ENCODE data around the gene SYNE4.
"Not testable (repeated sequence)": the region's sequence is repeated elsewhere in the genome, so short reads cannot be mapped to it uniquely, and the experiment has no call there.

Gene SYNE4

DNA sequence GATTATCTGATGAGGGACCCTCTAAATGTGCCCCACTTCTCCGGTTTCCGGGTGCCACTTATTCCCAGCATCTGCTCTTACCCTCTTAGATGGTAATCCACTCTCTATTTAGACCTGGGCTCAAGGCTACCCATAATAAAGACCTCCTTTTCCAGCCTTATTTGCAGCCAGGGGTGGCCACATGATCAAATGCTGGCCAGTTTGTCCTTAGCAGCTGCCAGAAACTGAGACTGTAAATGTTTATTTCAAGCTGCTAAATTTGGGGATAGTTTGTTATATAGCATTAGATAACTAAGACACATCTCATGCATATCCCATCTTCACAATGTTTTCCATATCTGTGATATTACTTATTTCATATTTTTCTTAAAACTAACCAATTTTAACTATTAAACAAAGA, 35.3 kb upstream of the SYNE4 start:
- TF ChIP-seq POLR2A (IDR thresholded peaks at IDR 0.05; ENCODE audit: low read depth, low read length) (no peak), POLR2AphosphoS5 (IDR thresholded peaks at IDR 0.05; ENCODE audit: low read depth, low read length) (no peak), POU2F2 (IDR thresholded peaks at IDR 0.05; ENCODE audit: low read depth, low read length) (no peak), TAF1 (IDR thresholded peaks at IDR 0.05; ENCODE audit: low read depth, low read length) (no peak), SPI1 (IDR thresholded peaks at IDR 0.05; ENCODE audit: low read depth, low read length) (no peak), PAX5 (IDR thresholded peaks at IDR 0.05; ENCODE audit: insufficient read depth, low read length, severe bottlenecking) (no peak)
- no peak for DNase-seq (ENCODE audit: insufficient read length, low spot score)
- FAIRE-seq: no peak

DNA sequence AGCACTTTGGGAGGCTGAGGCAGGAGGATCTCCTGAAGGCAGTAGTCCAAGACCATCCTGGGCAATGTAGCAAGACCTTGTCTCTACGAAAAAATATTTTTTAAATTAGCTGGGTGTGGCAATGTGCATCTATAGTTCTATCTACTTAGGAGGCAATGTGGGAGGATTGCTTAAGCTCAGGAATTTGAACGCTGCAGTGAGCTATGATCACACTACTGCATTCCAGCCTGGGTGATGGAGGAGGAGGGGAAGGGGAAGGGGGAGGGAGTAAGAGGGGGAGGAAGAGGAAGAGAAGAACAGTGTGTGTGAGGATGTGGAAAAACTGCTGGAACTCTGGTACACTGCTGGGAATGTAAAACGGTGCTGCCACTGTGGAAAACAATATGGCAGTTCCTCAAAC, 33.2 kb upstream of the SYNE4 start:
- FAIRE-seq (no peak), DNase-seq (ENCODE audit: insufficient read length, low spot score) (no peak)
- no peak for TF ChIP-seq PAX5 (IDR thresholded peaks at IDR 0.05; ENCODE audit: insufficient read depth, low read length, severe bottlenecking)
- no peak for TF ChIP-seq POU2F2 (IDR thresholded peaks at IDR 0.05; ENCODE audit: low read depth, low read length)
- TF ChIP-seq POLR2A (IDR thresholded peaks at IDR 0.05; ENCODE audit: low read depth, low read length): no peak
- no peak for TF ChIP-seq POLR2AphosphoS5 (IDR thresholded peaks at IDR 0.05; ENCODE audit: low read depth, low read length)
- TF ChIP-seq TAF1 (IDR thresholded peaks at IDR 0.05; ENCODE audit: low read depth, low read length): no peak
- TF ChIP-seq SPI1 (IDR thresholded peaks at IDR 0.05; ENCODE audit: low read depth, low read length): no peak

DNA sequence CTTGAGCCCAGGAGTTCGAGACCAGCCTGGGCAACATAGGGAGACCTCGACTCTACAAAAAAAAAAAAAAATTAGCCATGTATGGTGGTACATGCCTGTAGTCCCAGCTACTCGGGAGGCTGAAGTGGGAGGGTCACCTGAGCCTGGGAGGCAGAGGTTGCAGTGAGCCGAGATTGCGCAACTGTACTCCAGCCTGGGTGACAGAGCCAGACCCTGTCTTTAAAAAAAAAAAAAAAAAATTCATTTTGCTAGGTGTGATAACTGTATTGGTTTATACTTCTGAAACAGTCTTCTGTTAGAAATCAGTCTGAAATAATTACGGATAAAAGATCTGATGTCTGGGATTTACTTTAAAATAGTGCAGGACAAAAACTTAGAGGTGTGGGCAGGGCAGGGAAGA, 32.5 kb upstream of the SYNE4 start:
- not testable (repeated sequence) for FAIRE-seq; DNase-seq (ENCODE audit: insufficient read length, low spot score)

DNA sequence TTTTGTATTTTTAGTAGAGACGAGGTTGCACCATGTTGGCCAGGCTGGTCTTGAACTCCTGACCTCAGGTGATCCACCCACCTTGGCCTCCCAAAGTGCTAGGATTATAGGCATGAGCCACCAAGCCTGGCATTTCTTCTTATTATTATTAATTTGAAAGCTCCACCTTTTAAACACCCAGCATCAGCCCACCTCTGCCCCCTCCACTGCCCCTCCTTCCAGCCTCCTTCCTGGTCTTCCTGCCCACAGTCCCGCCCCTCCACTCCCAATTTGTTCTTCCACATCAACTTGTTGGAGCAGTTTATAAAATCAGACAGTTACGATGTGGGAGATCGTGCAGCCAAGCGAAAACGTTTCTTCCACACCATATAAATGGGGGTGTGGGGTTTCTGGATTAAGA, 31.9 kb upstream of the SYNE4 start:
- no peak for TF ChIP-seq POLR2AphosphoS5 (IDR thresholded peaks at IDR 0.05; ENCODE audit: low read depth, low read length)
- TF ChIP-seq TAF1 (IDR thresholded peaks at IDR 0.05; ENCODE audit: low read depth, low read length): no peak
- no peak for TF ChIP-seq POLR2A (IDR thresholded peaks at IDR 0.05; ENCODE audit: low read depth, low read length)
- no peak for TF ChIP-seq SPI1 (IDR thresholded peaks at IDR 0.05; ENCODE audit: low read depth, low read length)
- no peak for TF ChIP-seq POU2F2 (IDR thresholded peaks at IDR 0.05; ENCODE audit: low read depth, low read length)
- TF ChIP-seq PAX5 (IDR thresholded peaks at IDR 0.05; ENCODE audit: insufficient read depth, low read length, severe bottlenecking): no peak
- FAIRE-seq (no peak), DNase-seq (ENCODE audit: insufficient read length, low spot score) (no peak)

DNA sequence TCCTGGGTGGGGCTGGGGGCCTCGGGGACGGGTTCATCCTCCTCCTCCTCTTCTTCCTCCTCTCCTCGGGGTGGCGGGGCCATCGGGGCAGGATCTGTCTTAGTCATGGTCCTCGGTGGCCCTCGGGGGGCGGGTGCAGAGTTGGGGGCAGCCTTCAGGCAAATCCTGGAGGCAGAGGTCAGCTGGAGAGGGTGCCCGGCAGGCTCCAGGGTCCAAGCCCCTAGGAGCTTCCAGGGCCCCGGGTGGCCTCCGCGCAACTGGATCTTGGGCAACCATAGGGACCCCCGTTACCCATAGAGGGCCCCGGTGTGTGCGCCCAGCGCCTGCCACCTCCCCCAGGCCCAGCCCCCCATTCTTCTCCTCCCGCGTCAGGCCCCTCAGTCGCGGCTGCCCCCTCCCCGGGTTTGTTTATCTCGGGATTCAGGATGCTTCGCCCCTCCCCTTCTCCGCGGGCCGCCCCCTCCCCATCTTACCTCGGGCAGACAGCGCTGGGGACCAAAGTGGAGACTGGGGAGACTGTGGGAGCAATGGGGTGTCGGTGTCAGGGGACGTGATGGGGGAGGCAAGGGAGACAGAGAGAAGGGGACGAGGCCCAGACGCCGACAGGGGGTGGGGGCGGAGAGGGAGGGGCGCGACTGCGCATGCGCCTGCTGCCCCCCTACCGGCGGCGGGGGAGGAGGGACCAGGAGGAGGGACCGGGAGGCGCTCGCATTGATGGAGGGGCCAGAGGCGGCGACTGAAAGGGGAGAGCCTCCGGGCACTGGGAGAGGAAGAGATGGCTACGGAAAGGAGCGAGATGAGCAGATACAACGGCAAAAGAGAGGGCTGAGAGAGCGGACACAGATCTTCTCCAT, 23.9 kb upstream of the SYNE4 start, which contains the start of gene CLIP3:
Gene CLIP3 (minus strand): TSS at position 623 of the 854 bp plus-strand sequence. CDS start 516 bp downstream, at position 107.
- TF ChIP-seq POLR2A (IDR thresholded peaks at IDR 0.05; ENCODE audit: low read depth, low read length): no peak
- no peak for TF ChIP-seq POLR2AphosphoS5 (IDR thresholded peaks at IDR 0.05; ENCODE audit: low read depth, low read length)
- no peak for TF ChIP-seq POU2F2 (IDR thresholded peaks at IDR 0.05; ENCODE audit: low read depth, low read length)
- TF ChIP-seq TAF1 (IDR thresholded peaks at IDR 0.05; ENCODE audit: low read depth, low read length): no peak
- FAIRE-seq: no peak
- DNase-seq (ENCODE audit: insufficient read length, low spot score): peak; percentile 85

DNA sequence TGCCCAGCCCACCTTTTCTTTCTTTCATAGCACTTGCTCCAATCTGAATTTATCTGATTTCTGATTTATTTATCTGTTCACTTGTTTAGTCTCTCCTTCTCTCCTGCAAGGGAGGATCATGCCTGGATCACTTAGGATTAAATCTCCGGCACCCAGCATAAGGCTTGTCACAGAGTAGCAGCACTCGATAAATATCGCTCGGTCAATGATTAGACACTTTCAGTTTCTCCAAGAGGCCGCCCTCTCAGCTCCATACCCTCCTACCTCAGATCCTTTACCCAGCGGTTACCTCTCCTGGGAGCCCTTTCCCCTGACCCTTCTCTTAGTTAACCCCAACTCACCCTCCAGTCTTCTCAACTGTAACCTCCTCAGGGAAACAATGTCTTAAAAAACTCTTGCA, 22.7 kb upstream of the SYNE4 start:
- FAIRE-seq: no peak
- TF ChIP-seq POU2F2 (IDR thresholded peaks at IDR 0.05; ENCODE audit: low read depth, low read length): no peak

DNA sequence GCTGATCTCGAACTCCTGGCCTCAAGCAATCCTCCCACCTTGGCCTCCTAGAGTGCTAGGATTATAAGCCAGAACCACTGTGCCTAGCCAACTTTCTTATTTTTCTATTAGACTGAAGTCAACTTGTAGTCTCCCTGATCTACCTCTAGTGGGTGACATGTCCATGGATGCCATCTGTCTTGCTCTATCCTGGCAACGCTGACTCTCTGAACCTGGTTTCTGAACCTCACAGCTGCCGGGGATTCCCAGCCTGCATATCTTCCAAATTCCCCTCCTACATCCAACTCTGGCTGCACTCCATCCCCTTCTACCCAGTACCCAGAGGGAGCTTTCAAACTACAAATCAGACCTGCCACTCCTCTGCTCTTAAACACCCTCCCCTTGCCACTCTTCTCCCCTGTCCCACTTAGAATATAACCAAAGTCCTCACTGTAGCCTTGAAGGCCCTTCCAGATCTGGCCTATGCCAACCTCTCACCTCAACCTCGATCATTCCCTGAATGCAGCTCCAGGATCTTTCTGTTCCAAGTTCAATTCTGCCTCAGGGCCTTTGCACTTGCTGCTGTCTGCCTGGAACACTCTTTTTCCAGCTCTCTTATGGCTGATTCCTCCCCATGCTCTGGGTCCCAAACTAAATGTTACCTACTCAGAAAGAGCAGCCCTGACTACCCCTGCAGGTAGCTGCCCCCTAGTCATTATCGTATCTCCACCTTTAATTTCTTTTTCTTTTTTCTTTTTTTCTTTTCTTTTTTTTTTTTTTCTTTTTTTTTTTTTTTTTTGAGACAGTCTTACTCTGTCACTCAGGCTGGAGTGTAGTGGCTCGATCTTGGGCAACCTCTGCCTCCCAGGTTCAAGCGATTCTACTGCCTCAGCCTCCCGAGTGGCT, 21.9 kb upstream of the SYNE4 start:
- TF ChIP-seq POLR2AphosphoS5 (IDR thresholded peaks at IDR 0.05; ENCODE audit: low read depth, low read length) (no peak), POU2F2 (IDR thresholded peaks at IDR 0.05; ENCODE audit: low read depth, low read length) (no peak), SPI1 (IDR thresholded peaks at IDR 0.05; ENCODE audit: low read depth, low read length) (no peak), PAX5 (IDR thresholded peaks at IDR 0.05; ENCODE audit: insufficient read depth, low read length, severe bottlenecking) (no peak), POLR2A (IDR thresholded peaks at IDR 0.05; ENCODE audit: low read depth, low read length) (no peak), TAF1 (IDR thresholded peaks at IDR 0.05; ENCODE audit: low read depth, low read length) (no peak)
- FAIRE-seq (no peak), DNase-seq (ENCODE audit: insufficient read length, low spot score) (no peak)

More for the DNA sequence above, 22.7 kb upstream of the SYNE4 start:
- no peak for DNase-seq (ENCODE audit: insufficient read length, low spot score)

DNA sequence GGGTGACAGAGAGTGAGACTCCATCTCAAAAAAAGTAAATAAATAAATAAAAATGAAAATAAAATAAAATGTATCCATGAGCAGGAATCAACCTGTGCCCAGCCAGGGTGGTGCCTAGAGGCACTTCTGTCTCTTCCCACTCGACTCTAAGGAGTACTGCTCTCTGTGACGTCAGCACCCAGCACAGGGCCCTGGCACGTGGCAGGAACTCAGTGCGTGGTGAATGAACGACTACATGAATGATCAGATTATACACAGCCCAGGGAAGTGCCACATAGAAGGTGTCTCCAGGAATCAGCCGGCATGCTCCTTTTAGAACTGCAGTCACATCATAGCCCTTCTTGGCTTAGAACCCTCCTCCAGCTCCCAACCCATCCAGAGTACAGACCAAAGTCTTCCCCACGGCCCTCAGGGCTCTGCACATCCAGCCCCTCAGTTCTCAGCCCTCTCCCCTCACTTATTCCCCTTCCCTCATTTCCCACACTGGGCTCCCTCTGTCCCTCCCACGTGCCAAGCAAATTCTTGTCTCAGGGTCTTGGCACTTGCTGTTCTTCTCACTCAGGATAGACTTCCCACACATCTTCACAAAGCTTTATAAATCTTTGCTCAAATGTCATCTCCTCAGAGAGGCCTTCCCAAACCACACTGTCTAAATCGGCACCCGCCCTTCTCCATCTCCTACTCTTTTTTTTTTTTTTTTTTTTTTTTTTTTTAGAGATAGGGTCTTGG, 19.9 kb upstream of the SYNE4 start:
- FAIRE-seq: no peak
- TF ChIP-seq POU2F2 (IDR thresholded peaks at IDR 0.05; ENCODE audit: low read depth, low read length) (no peak), SPI1 (IDR thresholded peaks at IDR 0.05; ENCODE audit: low read depth, low read length) (no peak), POLR2A (IDR thresholded peaks at IDR 0.05; ENCODE audit: low read depth, low read length) (no peak), PAX5 (IDR thresholded peaks at IDR 0.05; ENCODE audit: insufficient read depth, low read length, severe bottlenecking) (no peak), POLR2AphosphoS5 (IDR thresholded peaks at IDR 0.05; ENCODE audit: low read depth, low read length) (no peak)
- no peak for DNase-seq (ENCODE audit: insufficient read length, low spot score)

DNA sequence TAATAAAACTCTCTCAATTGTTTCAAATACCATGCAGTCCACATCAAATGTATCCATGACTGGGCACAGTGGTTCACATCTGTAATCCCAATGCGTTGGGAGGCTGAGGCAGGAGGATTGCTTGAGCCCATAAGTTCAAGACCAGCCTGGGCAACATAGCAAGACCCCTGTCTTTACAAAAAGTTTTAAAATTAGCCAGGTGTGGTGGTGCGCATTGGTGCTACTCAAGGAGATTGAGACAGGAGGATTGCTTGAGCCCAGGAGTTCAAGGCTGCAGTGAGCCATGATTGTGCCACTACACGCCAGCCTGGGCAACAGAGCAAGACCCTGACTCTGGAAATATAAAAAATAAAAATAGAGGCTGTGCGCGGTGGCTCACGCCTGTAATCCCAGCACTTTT, 19.1 kb upstream of the SYNE4 start:
- FAIRE-seq (no peak), DNase-seq (ENCODE audit: insufficient read length, low spot score) (no peak)
- TF ChIP-seq SPI1 (IDR thresholded peaks at IDR 0.05; ENCODE audit: low read depth, low read length) (no peak), TAF1 (IDR thresholded peaks at IDR 0.05; ENCODE audit: low read depth, low read length) (no peak), POU2F2 (IDR thresholded peaks at IDR 0.05; ENCODE audit: low read depth, low read length) (no peak), PAX5 (IDR thresholded peaks at IDR 0.05; ENCODE audit: insufficient read depth, low read length, severe bottlenecking) (no peak), POLR2AphosphoS5 (IDR thresholded peaks at IDR 0.05; ENCODE audit: low read depth, low read length) (no peak), POLR2A (IDR thresholded peaks at IDR 0.05; ENCODE audit: low read depth, low read length) (no peak)

Measured in GM12891 (cell line).